Neural progenitor cell (in vitro differentiated cells): Measurements from ENCODE around the gene CTTN.

ENCODE experiments used
- EZH2 ChIP-seq: fragments of 200-600 bp; sonication (generic); IDR thresholded peaks from 2 replicates; pipeline ENCODE4 v1.6.1; 2017; ENCODE audit warnings: antibody characterized with exemption, mild to moderate bottlenecking, moderate library complexity
- EZH2phosphoT487 ChIP-seq: fragments of 200-600 bp; sonication (generic); IDR thresholded peaks from 2 replicates; pipeline ENCODE4 v1.6.1; 2017; ENCODE audit warnings: antibody characterized with exemption
- TF ChIP-seq, protein P1 (sequence below): fragments of 200-600 bp; sonication (generic); IDR thresholded peaks from 2 replicates; pipeline ENCODE4 v1.5.1; 2017; ENCODE audit warnings: antibody characterized with exemption, mild to moderate bottlenecking

GRCh38 chr11:70486026-70486415 lies 87.7 kb downstream of the CTTN start:
- TF ChIP-seq, protein P1, sequence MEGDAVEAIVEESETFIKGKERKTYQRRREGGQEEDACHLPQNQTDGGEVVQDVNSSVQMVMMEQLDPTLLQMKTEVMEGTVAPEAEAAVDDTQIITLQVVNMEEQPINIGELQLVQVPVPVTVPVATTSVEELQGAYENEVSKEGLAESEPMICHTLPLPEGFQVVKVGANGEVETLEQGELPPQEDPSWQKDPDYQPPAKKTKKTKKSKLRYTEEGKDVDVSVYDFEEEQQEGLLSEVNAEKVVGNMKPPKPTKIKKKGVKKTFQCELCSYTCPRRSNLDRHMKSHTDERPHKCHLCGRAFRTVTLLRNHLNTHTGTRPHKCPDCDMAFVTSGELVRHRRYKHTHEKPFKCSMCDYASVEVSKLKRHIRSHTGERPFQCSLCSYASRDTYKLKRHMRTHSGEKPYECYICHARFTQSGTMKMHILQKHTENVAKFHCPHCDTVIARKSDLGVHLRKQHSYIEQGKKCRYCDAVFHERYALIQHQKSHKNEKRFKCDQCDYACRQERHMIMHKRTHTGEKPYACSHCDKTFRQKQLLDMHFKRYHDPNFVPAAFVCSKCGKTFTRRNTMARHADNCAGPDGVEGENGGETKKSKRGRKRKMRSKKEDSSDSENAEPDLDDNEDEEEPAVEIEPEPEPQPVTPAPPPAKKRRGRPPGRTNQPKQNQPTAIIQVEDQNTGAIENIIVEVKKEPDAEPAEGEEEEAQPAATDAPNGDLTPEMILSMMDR = no peak
- no peak for TF ChIP-seq EZH2phosphoT487
- TF ChIP-seq EZH2 = no peak
